Panc1 (cell line): ENCODE results near the gene MSMP.

ENCODE experiments used
- POLR2AphosphoS5 ChIP-seq: IDR thresholded peaks from 2 replicates; pipeline ENCODE4 v1.6.1; 2012; ENCODE audit warnings: mild to moderate bottlenecking, low read depth, low read length, moderate library complexity
- SIN3A ChIP-seq: IDR thresholded peaks from 2 replicates; pipeline ENCODE4 v1.6.1; 2012; ENCODE audit warnings: low read depth, mild to moderate bottlenecking, low read length, moderate library complexity, borderline replicate concordance; ENCODE audit not compliant: insufficient read depth
- TCF7L2 ChIP-seq: IDR thresholded peaks from 2 replicates; pipeline ENCODE4 v1.6.1; 2011; ENCODE audit warnings: mild to moderate bottlenecking, low read depth, low read length, inconsistent platforms
- TF ChIP-seq, protein P1 (sequence below): fragments of 450-650 bp; IDR thresholded peaks from 2 replicates; pipeline ENCODE4 v1.5.1; 2017; ENCODE audit warnings: mild to moderate bottlenecking
- TF ChIP-seq, protein P2 (sequence below), 2 experiments: IDR thresholded peaks; 2 replicates each; pipeline ENCODE4 v1.6.1; 2011 to 2012; ENCODE audit warnings: low read depth in 2 of 2, control low read depth in 1 of 2, low read length in 1 of 2, mild to moderate bottlenecking in 1 of 2, moderate library complexity in 1 of 2; ENCODE audit not compliant: insufficient read depth in 1 of 2

DNA sequence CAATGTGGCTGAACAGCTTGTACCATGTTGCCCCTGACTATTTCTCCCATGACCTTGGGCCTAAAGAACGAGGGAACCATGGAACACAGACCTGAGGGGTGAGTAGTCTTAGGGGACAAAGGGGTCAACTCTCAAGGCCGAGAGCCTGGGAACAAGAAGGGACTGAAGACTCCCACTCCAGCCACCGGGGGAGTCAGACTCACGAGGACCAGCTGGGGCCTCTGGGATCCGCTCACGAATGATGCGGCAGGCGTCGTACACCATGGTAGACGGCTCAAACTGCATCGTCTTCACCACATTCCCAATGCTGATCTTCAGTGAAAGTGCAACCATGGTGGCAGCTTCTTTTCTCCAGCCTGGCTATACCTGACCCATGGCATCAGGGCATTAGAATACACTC lies 28.7 kb downstream of the MSMP start:
- TF ChIP-seq, protein P1, sequence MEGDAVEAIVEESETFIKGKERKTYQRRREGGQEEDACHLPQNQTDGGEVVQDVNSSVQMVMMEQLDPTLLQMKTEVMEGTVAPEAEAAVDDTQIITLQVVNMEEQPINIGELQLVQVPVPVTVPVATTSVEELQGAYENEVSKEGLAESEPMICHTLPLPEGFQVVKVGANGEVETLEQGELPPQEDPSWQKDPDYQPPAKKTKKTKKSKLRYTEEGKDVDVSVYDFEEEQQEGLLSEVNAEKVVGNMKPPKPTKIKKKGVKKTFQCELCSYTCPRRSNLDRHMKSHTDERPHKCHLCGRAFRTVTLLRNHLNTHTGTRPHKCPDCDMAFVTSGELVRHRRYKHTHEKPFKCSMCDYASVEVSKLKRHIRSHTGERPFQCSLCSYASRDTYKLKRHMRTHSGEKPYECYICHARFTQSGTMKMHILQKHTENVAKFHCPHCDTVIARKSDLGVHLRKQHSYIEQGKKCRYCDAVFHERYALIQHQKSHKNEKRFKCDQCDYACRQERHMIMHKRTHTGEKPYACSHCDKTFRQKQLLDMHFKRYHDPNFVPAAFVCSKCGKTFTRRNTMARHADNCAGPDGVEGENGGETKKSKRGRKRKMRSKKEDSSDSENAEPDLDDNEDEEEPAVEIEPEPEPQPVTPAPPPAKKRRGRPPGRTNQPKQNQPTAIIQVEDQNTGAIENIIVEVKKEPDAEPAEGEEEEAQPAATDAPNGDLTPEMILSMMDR = no peak
- TF ChIP-seq POLR2AphosphoS5 (no peak), TCF7L2 (no peak), SIN3A (no peak)
- TF ChIP-seq, protein P2, sequence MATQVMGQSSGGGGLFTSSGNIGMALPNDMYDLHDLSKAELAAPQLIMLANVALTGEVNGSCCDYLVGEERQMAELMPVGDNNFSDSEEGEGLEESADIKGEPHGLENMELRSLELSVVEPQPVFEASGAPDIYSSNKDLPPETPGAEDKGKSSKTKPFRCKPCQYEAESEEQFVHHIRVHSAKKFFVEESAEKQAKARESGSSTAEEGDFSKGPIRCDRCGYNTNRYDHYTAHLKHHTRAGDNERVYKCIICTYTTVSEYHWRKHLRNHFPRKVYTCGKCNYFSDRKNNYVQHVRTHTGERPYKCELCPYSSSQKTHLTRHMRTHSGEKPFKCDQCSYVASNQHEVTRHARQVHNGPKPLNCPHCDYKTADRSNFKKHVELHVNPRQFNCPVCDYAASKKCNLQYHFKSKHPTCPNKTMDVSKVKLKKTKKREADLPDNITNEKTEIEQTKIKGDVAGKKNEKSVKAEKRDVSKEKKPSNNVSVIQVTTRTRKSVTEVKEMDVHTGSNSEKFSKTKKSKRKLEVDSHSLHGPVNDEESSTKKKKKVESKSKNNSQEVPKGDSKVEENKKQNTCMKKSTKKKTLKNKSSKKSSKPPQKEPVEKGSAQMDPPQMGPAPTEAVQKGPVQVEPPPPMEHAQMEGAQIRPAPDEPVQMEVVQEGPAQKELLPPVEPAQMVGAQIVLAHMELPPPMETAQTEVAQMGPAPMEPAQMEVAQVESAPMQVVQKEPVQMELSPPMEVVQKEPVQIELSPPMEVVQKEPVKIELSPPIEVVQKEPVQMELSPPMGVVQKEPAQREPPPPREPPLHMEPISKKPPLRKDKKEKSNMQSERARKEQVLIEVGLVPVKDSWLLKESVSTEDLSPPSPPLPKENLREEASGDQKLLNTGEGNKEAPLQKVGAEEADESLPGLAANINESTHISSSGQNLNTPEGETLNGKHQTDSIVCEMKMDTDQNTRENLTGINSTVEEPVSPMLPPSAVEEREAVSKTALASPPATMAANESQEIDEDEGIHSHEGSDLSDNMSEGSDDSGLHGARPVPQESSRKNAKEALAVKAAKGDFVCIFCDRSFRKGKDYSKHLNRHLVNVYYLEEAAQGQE (IDR thresholded peaks at IDR 0.05; ENCODE audit: insufficient read depth in 1 of 2, low read depth in 2 of 2, low read length in 1 of 2) = no peak
